NB4 (cell line): Measurements from ENCODE around the gene MEGF11.

ENCODE experiments used
- DNase-seq: peaks from one replicate; pipeline ENCODE4 v3.0.0; 2010; ENCODE audit warnings: low read depth
- H3K4me3 ChIP-seq: one replicate; pipeline ENCODE4 v1.5.1; 2011; ENCODE audit warnings: mild to moderate bottlenecking, low read depth, low read length, moderate library complexity
- CTCF ChIP-seq: IDR thresholded peaks from one replicate; pipeline ENCODE4 v1.5.1; 2012; ENCODE audit warnings: low read depth, low read length
- MAX ChIP-seq: IDR thresholded peaks from 2 replicates; pipeline ENCODE4 v1.6.1; 2011; ENCODE audit warnings: low read depth, low read length
- MYC ChIP-seq: IDR thresholded peaks from 2 replicates; pipeline ENCODE4 v1.6.1; 2011; ENCODE audit warnings: low read depth, low read length
- POLR2A ChIP-seq: IDR thresholded peaks from 2 replicates; pipeline ENCODE4 v1.6.1; 2011; ENCODE audit warnings: mild to moderate bottlenecking; ENCODE audit not compliant: insufficient read length; ENCODE audit errors: extremely low read depth

MEGF11 gene

GRCh38 chr15:66066005-66066404 lies 187.5 kb downstream of the MEGF11 start:
- no peak for DNase-seq
- H3K4me3 ChIP-seq = no peak overlapping the region
- TF ChIP-seq MYC (no peak), MAX (no peak), POLR2A (no peak), CTCF (no peak)

GRCh38 chr15:66065325-66065724 lies 188.2 kb downstream of the MEGF11 start:
- no peak overlapping the region for H3K4me3 ChIP-seq
- TF ChIP-seq CTCF = no peak
- no peak for TF ChIP-seq MYC
- TF ChIP-seq MAX = no peak
- no peak for DNase-seq

- H3K4me3 ChIP-seq = no peak overlapping the region
- no peak for DNase-seq
- no peak for TF ChIP-seq POLR2A
- no peak for TF ChIP-seq MYC
- TF ChIP-seq MAX = no peak
- no peak for TF ChIP-seq CTCF
Measured at GRCh38 chr15:66063147-66063546, 190.4 kb downstream of the MEGF11 start.

DNA sequence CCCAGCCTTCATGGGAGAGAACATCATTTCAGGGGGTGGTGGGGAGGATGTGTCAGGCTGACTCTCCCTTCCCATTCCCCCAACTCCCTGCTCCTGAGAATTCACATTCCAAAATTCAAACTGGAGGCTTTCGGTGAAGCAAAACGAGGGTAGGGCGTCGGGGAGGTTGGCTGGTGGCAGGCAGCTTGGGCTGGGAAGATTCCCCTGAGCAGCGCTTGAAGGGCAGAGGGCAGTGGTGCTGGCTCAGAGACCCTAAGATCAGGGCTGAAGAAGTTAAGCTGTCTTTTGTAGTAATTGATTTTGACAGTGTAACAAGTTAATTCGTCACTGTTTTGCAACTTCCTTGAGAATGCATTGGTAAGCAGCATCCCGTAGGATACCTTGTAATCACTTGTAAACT lies 196.5 kb downstream of the MEGF11 start:
- no peak overlapping the region for H3K4me3 ChIP-seq
- TF ChIP-seq CTCF (no peak), MYC (no peak), MAX (no peak), POLR2A (no peak)
- DNase-seq = no peak

GRCh38 chr15:66053991-66054390 lies 199.6 kb downstream of the MEGF11 start:
- no peak for TF ChIP-seq MYC
- no peak for TF ChIP-seq MAX
- TF ChIP-seq POLR2A = no peak
- no peak for TF ChIP-seq CTCF
- DNase-seq = no peak
- H3K4me3 ChIP-seq = no peak overlapping the region

GRCh38 chr15:66051833-66052232 lies 201.7 kb downstream of the MEGF11 start:
- DNase-seq = no peak
- TF ChIP-seq POLR2A = no peak
- H3K4me3 ChIP-seq = no peak overlapping the region
